Endothelial cell (in vitro differentiated cells): ENCODE data around the gene ARMH3. TPM values are rescaled to one million over a fixed set of nuclear protein-coding genes. Genes with fewer than 3 reads are reported as not detected.
A peak's percentile ranks its signal among the peaks of the same experiment; 100 is the strongest.

ENCODE experiments used
- DNase-seq: peaks from one replicate; pipeline ENCODE4 v3.0.0; 2021; ENCODE audit warnings: low spot score
- H3K27ac Mint-ChIP-seq: one replicate; pipeline ENCODE4 v1.8.0; 2021; ENCODE audit warnings: mixed read lengths, inconsistent platforms; ENCODE audit not compliant: unreplicated experiment
- H3K27me3 Mint-ChIP-seq: one replicate; pipeline ENCODE4 v1.8.0; 2021; ENCODE audit warnings: mild to moderate bottlenecking, moderate library complexity, mixed read lengths, inconsistent platforms; ENCODE audit not compliant: unreplicated experiment
- H3K36me3 Mint-ChIP-seq: one replicate; pipeline ENCODE4 v1.8.0; 2021; ENCODE audit warnings: mild to moderate bottlenecking, low read depth, mixed read lengths, inconsistent platforms; ENCODE audit not compliant: unreplicated experiment
- H3K4me1 Mint-ChIP-seq: one replicate; pipeline ENCODE4 v1.8.0; 2021; ENCODE audit warnings: mild to moderate bottlenecking, mixed read lengths, inconsistent platforms; ENCODE audit not compliant: unreplicated experiment
- H3K4me3 Mint-ChIP-seq: one replicate; pipeline ENCODE4 v1.8.0; 2021; ENCODE audit warnings: mild to moderate bottlenecking, mixed read lengths, inconsistent platforms; ENCODE audit not compliant: unreplicated experiment
- H3K9me3 Mint-ChIP-seq: one replicate; pipeline ENCODE4 v1.8.0; 2021; ENCODE audit warnings: mixed read lengths, inconsistent platforms; ENCODE audit not compliant: unreplicated experiment
- total RNA-seq: library from RNA; stranded (reverse); fragmentation: NEBNext Ultra II Directional; extraction: Animal tissue kit (Norgen Biotek cat#: 25700); gene quantifications from one replicate; pipeline ENCODE4 v1.2.1, GENCODE V29; 2021; ENCODE audit not compliant: unreplicated experiment
- TF ChIP-seq, protein P1 (sequence below): fragments of 200-600 bp; sonication (generic); IDR thresholded peaks from one replicate; pipeline ENCODE4 v1.5.0; 2021; ENCODE audit warnings: antibody characterized with exemption; ENCODE audit not compliant: unreplicated experiment

ARMH3 gene
- total RNA-seq, 1 donor from 2014 or later: 20.5 TPM

DNA sequence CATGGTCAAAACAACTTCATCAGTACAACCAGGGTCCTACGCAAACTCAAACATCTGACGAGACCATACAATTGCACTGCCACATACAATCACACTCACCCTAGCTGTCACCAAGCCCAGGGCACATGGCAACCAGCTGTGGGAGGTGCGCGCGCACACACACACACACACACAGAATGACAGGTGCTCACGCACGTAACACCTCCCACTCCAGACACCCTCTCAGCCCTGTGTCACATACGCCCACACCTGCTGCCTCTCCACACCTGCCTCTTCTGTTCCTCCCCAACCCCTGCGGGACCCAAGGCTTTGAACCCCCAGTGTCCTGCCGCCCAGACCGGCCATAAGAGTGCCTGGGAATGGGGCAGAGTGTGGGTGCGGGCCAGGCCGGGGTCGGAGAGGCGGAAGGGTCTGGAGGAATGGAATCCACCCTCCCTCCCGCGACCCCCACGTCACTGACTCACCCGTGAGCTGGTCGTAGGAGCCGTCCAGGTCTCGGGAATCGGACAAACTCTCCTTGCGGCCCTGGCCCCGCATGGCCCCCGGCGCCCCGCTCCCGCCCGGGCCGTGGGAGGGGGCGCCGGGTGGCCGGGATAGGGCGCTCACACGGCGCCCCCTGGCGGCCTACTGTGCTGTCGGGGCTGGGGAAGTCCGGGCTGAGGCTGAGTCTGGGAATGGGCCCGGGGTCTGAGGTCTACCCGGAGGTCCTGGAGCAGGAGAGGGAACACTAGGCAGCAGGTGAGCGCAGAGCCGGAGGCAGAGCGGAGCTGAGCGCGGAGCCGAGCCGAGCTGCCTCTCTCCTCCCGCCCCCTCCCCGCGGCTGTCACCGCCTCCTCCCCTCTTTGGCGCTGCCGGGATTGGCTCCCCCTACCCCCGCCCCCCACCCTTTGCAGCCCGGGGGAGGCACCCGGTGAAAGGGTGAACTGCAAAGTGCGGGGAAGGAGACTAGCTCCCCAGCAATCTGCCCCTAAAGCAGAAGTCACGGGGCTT is 212.6 kb downstream of the ARMH3 start, which contains the start of gene KCNIP2:
Gene KCNIP2, minus strand, starts transcription at position 769 of the 990 bp plus-strand sequence. Its CDS starts 232 bp downstream, at position 537.
- Mint-ChIP-seq H3K36me3 (peaks cover 20% of the 10 kb centered on the region), H3K27me3 (peaks cover 32% of the 10 kb centered on the region), H3K4me3 (peak within 1 kb of the TSS; percentile 91), H3K27ac (no peak within 1 kb of the TSS), H3K4me1 (peaks cover 78% of the 10 kb centered on the region), H3K9me3 (no peaks in the 10 kb centered on the region)
- peak; percentile 72 for DNase-seq
- TF ChIP-seq, protein P1, sequence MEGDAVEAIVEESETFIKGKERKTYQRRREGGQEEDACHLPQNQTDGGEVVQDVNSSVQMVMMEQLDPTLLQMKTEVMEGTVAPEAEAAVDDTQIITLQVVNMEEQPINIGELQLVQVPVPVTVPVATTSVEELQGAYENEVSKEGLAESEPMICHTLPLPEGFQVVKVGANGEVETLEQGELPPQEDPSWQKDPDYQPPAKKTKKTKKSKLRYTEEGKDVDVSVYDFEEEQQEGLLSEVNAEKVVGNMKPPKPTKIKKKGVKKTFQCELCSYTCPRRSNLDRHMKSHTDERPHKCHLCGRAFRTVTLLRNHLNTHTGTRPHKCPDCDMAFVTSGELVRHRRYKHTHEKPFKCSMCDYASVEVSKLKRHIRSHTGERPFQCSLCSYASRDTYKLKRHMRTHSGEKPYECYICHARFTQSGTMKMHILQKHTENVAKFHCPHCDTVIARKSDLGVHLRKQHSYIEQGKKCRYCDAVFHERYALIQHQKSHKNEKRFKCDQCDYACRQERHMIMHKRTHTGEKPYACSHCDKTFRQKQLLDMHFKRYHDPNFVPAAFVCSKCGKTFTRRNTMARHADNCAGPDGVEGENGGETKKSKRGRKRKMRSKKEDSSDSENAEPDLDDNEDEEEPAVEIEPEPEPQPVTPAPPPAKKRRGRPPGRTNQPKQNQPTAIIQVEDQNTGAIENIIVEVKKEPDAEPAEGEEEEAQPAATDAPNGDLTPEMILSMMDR: peak; percentile 90

DNA sequence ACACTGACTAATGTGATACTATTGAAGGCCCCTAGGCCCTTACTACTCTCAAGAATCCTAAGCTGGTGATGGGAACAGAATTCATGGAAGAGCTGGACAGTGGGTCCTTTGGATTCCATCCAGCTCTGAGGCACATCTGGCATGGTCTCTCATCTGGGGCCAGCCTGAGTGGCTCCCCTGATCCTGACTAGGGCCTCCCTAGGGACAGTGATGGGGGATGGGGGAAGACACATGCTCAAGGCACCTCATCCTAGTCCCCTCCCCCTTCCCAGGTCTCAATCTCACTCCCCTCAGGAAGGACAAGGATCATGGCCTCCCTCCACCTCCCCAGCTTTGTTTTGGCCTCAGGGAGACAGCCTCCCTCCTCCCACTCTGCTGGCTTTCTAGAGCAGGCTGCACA is 214.1 kb downstream of the ARMH3 start:
- Mint-ChIP-seq H3K4me1 (peaks cover 63% of the 10 kb centered on the region), H3K27me3 (peaks cover 31% of the 10 kb centered on the region), H3K27ac (no peak overlapping the region), H3K36me3 (peaks cover 13% of the 10 kb centered on the region), H3K4me3 (peak overlapping the region; percentile 87), H3K9me3 (no peaks in the 10 kb centered on the region)
- TF ChIP-seq, protein P1: no peak
- no peak for DNase-seq

DNA sequence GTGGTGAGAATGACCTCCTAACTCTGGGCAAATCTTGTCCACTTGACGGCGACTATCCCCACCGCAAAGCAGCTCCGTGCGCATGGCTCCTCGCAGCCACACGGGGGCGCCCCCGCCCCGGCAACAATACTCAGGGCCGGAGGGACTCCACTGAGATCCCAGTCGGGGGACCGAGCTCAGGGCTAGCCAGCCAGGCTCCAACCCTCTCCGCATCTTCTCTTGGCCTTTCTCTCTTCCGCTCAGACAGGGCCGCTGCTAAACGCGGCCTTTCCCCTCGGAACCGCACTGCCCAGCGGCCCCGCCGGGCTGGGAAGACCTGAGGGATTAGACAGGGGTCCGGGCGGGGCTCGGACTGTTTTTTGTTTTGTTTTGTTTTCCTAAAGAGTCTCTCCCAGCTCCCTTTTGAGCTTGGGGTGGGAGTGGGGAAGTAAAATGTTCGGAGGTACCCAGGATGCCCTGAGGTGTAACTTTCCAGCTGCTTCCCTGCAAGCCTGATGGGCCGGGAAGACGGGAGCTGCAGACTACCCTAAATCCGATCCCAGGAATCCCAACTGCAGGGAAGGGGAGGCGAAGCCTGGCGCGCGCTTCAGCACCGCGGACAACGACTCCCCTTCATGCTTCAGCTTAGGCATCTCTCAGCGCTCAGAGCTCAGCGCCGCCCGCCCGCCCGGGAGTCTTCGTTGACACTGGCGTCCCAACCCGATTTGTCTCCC is 215.1 kb downstream of the ARMH3 start:
- TF ChIP-seq, protein P1: peak; percentile 93
- no peaks in the 10 kb centered on the region for H3K9me3 Mint-ChIP-seq
- H3K36me3 Mint-ChIP-seq: peaks cover 13% of the 10 kb centered on the region
- H3K27ac Mint-ChIP-seq: peak overlapping the region; percentile 57
- DNase-seq: peak; percentile 93
- H3K27me3 Mint-ChIP-seq: peaks cover 30% of the 10 kb centered on the region
- H3K4me3 Mint-ChIP-seq: peak overlapping the region; percentile 83
- peaks cover 57% of the 10 kb centered on the region for H3K4me1 Mint-ChIP-seq

DNA sequence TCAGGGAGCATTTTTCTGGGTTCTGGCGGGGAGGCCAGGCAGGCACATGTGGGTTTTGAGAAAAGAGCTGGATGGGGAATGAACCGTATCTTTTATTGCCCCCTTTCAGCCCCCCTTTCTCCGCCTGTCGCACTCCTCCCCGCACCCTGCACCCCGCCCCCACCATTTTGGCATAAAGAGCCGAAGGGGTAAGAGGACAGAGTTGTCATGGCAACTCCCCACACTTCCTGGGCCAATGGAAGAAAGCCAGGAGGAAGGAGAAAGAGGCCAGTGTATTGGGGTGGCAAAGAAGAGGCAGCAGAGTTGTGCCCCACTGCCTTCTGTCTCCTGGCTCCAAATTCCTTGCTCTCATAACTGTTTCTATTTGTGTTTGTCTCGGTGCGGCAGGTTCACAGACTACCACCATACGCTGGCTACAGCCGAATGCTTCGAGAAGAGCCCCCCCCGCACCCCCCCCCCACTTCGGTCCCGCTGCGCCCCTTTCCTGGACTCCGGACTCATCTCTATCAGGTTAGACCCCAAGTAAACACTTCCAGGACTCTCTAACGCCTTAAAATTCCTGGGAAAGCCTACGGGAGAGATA is 215.8 kb downstream of the ARMH3 start:
- Mint-ChIP-seq H3K9me3 (no peaks in the 10 kb centered on the region), H3K36me3 (peaks cover 13% of the 10 kb centered on the region), H3K27me3 (peaks cover 30% of the 10 kb centered on the region), H3K4me1 (peaks cover 50% of the 10 kb centered on the region), H3K4me3 (peak overlapping the region; percentile 83), H3K27ac (peak overlapping the region; percentile 57)
- TF ChIP-seq, protein P1: no peak
- no peak for DNase-seq
